Body of pancreas (tissue), 4 donors: ENCODE data around the gene KMT2B. TPM values are rescaled to one million over a fixed set of nuclear protein-coding genes. Genes with fewer than 3 reads are reported as not detected.

Experiments
- ATAC-seq: fragments of 150-250 bp; one replicate; pipeline ENCODE4 v1.9.1; 2016
- DNase-seq, 4 donors: peaks; one replicate each; pipeline ENCODE4 v3.0.0-alpha.2; 2019
- H3K27ac ChIP-seq, 4 donors: fragments of 200-600 bp; sonication (generic); 1 replicate in 3 of 4; 2 replicates in 1 of 4; pipeline versions ENCODE4 v1.5.1 to v1.6.1; 2016 to 2019; ENCODE audit warnings: mild to moderate bottlenecking in 1 of 4, mixed read lengths in 1 of 4, moderate library complexity in 1 of 4
- H3K27me3 ChIP-seq, 2 donors: fragments of 200-600 bp; sonication (generic); one replicate each; pipeline ENCODE4 v1.6.0; 2016; ENCODE audit warnings: mild to moderate bottlenecking in 1 of 2
- H3K36me3 ChIP-seq, 2 donors: fragments of 200-600 bp; sonication (generic); replicated peaks in 1 of 2; 2 replicates each; pipeline ENCODE4 v1.5.1; 2016; ENCODE audit warnings: low read depth in 2 of 2; ENCODE audit not compliant: insufficient read depth in 1 of 2
- H3K4me1 ChIP-seq: fragments of 200-600 bp; sonication (generic); one replicate; pipeline ENCODE4 v1.6.0; 2016
- H3K4me3 ChIP-seq, 2 donors: fragments of 200-600 bp; sonication (generic); 1 replicate in 1 of 2; 2 replicates in 1 of 2; pipeline ENCODE4 v1.5.1; 2016 to 2019
- H3K9me3 ChIP-seq, 3 donors: fragments of 200-600 bp; sonication (generic); 1 replicate in 2 of 3; 2 replicates in 1 of 3; pipeline ENCODE4 v1.5.1; 2016
- POLR2A ChIP-seq, 3 donors: fragments of 450-650 bp; IDR thresholded peaks; one replicate each; pipeline ENCODE4 v1.6.1; 2016; ENCODE audit warnings: antibody characterized with exemption in 3 of 3, mild to moderate bottlenecking in 2 of 3
- WGBS, 2 donors: methylation state at CpG; one replicate each; pipeline ENCODE4 v1.1.5; 2017; 5-methylcytosine and 5-hydroxymethylcytosine counted together
- intact Hi-C: fragments of 100-400 bp; cut with DNase I; formaldehyde crosslinking; loops from one replicate; pipeline ENCODE4 v1.15.1; 2023
- total RNA-seq, 2 donors: library from RNA; depleted of rRNA; stranded (reverse); fragments of >200 nt; gene quantifications; one replicate each; pipeline ENCODE4 v1.1.0, GENCODE V29; 2016
- TF ChIP-seq, protein P1 (sequence below), 7 experiments: fragments of 450-650 bp in 4 of 7; fragments of 200-600 bp in 3 of 7; sonication (generic) in 3 of 7; IDR thresholded peaks; one replicate each; pipeline ENCODE4 v1.5.1; 2016 to 2019; ENCODE audit warnings: antibody characterized with exemption in 7 of 7

The KMT2B gene
- total RNA-seq, 2 donors from 2014 or later: 18.7 to 31.6 TPM

DNA sequence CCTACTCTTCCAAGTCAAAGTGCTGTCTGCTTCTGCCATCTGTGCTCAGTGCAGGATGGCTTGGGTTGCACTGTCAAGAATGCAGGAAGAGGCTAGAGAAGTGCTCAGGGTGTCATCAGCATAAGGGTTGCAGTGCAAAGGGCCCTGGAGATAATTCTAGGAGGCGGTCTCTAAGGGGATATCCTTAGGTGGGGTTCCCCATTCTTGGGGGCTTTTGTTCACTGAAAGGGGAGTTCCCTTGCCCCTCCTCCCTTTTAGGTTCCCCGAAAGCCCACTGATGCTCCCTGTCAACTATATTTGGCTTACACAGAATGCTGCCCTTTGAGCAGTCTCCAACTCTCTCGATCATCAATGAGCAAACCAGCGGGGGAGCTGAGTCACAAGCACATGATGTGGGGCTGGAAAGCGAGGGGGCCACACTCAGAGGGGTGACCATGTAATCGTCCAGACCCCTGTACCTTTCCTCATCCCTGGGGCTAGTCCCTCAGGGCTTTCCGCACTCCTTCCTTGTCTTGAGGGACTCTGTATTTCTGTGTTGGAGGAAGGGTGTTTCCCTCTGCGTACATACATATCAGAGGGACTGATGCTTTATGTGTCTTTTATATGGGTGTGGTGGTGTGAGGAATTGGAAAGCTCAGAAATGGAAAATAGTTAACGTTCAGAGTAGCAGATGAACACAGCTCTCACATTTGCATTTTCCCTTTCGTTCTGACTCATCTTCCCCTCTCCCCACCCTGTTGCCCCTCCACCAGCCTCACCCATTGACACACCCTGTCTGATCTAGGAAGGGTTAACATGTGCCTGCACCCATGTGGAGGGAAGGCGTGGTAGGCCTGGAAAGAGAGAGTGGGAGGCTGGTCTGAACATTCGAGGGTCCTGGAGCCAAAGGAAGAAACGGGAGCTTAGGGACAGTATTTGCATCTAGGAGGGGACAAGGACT is 6.7 kb upstream of the KMT2B start:
- peaks cover 10% of the 10 kb centered on the region for H3K4me1 ChIP-seq
- DNase-seq: no peak
- no peak overlapping the region for H3K4me3 ChIP-seq
- no peaks in the 10 kb centered on the region for H3K9me3 ChIP-seq
- H3K27me3 ChIP-seq: no peaks in the 10 kb centered on the region
- TF ChIP-seq, protein P1, sequence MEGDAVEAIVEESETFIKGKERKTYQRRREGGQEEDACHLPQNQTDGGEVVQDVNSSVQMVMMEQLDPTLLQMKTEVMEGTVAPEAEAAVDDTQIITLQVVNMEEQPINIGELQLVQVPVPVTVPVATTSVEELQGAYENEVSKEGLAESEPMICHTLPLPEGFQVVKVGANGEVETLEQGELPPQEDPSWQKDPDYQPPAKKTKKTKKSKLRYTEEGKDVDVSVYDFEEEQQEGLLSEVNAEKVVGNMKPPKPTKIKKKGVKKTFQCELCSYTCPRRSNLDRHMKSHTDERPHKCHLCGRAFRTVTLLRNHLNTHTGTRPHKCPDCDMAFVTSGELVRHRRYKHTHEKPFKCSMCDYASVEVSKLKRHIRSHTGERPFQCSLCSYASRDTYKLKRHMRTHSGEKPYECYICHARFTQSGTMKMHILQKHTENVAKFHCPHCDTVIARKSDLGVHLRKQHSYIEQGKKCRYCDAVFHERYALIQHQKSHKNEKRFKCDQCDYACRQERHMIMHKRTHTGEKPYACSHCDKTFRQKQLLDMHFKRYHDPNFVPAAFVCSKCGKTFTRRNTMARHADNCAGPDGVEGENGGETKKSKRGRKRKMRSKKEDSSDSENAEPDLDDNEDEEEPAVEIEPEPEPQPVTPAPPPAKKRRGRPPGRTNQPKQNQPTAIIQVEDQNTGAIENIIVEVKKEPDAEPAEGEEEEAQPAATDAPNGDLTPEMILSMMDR (IDR thresholded peaks at IDR 0.05): no peak
- TF ChIP-seq POLR2A (IDR thresholded peaks at IDR 0.05): no peak
- no peaks in the 10 kb centered on the region for H3K36me3 ChIP-seq
- no peak overlapping the region for H3K27ac ChIP-seq
- intact Hi-C loops: loop anchor here (10.0 kb wide), 1 partner anchor 156 kb away; no protein-coding TSS in a partner anchor
- 58 to 72% methylated on average over 13 of the region's 13 CpGs for WGBS, 2 donors
- no peak for ATAC-seq

DNA sequence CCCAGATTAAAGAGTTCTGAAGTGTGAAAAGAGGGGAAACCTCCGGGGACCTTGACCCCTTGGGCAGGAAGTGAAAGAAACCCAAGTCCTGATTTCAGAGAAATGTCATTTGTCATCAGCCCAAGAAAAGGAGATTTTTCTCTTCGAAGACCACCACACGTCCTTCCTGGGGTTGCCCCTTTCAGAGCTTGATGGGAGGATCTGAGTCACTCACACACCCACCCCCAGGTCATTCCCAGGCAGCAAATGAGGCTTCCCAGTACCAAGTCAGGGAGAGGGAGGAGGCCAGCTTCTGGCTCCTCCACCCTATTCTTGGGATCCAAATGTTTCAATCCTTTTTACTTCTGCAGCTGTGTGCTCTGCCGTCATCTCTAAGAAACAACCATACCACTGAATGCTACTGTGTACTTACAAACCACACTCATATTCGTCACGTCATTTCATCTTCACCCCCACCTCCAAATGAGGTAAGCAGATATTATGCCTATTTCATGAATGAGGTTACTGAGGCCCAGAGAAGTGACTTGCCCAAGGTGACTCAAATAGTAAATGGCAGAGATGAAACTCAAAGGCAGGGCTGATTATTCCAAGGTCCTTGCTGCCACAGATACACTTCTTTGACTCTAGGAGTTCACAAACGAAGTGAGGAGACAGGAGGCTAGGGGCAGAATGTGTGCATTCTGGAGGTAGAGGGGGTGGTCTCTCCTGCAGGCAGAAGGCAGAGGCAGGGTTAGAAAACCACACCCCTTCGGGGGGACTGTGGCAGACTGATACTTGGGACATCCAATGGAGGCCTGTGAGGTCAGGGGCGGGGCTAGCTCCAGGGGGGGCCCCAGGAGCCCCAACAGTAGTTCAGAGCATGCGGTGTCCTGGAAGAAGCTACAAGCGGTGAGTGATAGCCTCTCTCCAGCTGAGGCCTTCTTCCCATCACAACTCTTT is 5.0 kb upstream of the KMT2B start:
- Histone ChIP-seq H3K27me3 (no peaks in the 10 kb centered on the region), H3K4me3 (no peak overlapping the region), H3K27ac (no peak overlapping the region), H3K36me3 (no peaks in the 10 kb centered on the region), H3K9me3 (no peaks in the 10 kb centered on the region), H3K4me1 (peaks cover 17% of the 10 kb centered on the region)
- no peak for DNase-seq
- intact Hi-C loops: loop anchor here (10.0 kb wide), 1 partner anchor 158 kb away; no protein-coding TSS in a partner anchor
- no peak for TF ChIP-seq POLR2A (IDR thresholded peaks at IDR 0.05)
- TF ChIP-seq, protein P1 (IDR thresholded peaks at IDR 0.05): no peak
- WGBS, 2 donors: 76 to 78% methylated on average over 11 of the region's 11 CpGs
- no peak for ATAC-seq

DNA sequence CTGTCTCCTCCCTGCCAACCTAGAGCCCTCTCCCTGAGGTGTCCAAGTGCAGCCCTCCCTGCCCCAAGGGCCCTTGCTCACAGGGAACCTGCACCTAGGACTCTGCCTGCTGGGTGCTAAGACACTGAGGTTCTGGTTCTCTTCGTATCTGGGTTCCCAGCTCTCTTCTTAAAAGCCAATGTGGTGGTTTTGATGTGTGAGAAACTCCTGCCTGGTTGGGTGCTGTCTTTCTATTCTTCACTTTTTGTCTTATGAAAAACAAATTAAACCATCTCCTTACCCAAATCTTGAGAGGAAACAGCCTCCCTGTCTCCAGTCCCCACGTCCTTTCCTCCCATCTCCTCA is 4.3 kb upstream of the KMT2B start:
- peaks cover 17% of the 10 kb centered on the region for H3K4me1 ChIP-seq
- DNase-seq (no peak), ATAC-seq (no peak)
- WGBS, 2 donors: 60 to 87% methylated on average over 2 of the region's 2 CpGs
- H3K4me3 ChIP-seq: no peak overlapping the region
- TF ChIP-seq, protein P1 (IDR thresholded peaks at IDR 0.05): no peak
- no peak for TF ChIP-seq POLR2A (IDR thresholded peaks at IDR 0.05)
- H3K9me3 ChIP-seq: no peaks in the 10 kb centered on the region
- H3K36me3 ChIP-seq: no peaks in the 10 kb centered on the region
- intact Hi-C loops: loop anchor here (10.0 kb wide), 1 partner anchor 159 kb away; no protein-coding TSS in a partner anchor
- no peaks in the 10 kb centered on the region for H3K27me3 ChIP-seq
- no peak overlapping the region for H3K27ac ChIP-seq

DNA sequence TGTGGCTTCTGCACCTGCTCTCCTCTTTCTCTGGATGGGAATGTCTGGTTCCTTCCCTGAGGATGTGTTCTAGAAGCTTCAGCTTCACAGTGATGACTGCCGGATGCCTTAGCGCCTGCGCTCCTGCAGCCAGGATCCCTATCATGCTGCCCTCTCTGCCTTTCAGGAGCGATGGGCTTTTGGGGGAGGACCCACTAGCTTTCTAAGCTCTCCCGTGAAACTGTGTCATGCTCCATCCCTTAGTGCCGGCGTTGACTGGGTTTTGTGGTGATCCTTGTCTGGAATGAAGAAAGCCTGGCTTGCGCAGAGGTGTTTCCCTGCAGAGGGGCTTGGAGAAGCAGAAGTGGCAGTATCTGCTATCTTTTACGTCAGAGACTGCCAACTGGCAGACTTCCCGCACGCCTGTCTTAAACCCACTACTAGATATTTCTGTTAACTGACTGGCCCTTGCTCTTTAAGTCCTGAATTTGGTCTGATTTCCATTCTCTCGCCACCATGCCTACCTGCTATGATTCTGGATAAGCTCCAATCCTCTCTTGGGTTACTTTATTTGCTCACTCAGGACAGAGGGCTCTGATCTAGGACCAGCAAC is 3.8 kb upstream of the KMT2B start:
- Histone ChIP-seq H3K36me3 (no peaks in the 10 kb centered on the region), H3K27me3 (no peaks in the 10 kb centered on the region), H3K4me3 (no peak overlapping the region), H3K27ac (no peak overlapping the region), H3K4me1 (peaks cover 22% of the 10 kb centered on the region), H3K9me3 (no peaks in the 10 kb centered on the region)
- DNase-seq: no peak
- ATAC-seq: no peak
- TF ChIP-seq POLR2A (IDR thresholded peaks at IDR 0.05): no peak
- TF ChIP-seq, protein P1 (IDR thresholded peaks at IDR 0.05): no peak
- 66 to 79% methylated on average over 12 of the region's 12 CpGs for WGBS, 2 donors
- intact Hi-C loops: loop anchor here (10.0 kb wide), 1 partner anchor 159 kb away; no protein-coding TSS in a partner anchor
